Suppressor macrophage treated with lipopolysaccharide for 4 hours (primary cell): ENCODE results near the gene LCE3D.
A peak's percentile ranks its signal among the peaks of the same experiment; 100 is the strongest.
"Not testable (repeated sequence)": the region's sequence is repeated elsewhere in the genome, so short reads cannot be mapped to it uniquely, and the experiment has no call there.

Source experiments
- DNase-seq: peaks from one replicate; pipeline ENCODE4 v3.0.0-alpha.2; 2020

The LCE3D gene, protein sequence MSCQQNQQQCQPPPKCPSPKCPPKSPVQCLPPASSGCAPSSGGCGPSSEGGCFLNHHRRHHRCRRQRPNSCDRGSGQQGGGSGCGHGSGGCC

GRCh38 chr1:152580433-152580832, at the start of gene LCE3D:
LCE3D (minus strand) TSS chr1:152580516; CDS start chr1:152579936, 580 bp downstream.
- no peak for DNase-seq

DNA sequence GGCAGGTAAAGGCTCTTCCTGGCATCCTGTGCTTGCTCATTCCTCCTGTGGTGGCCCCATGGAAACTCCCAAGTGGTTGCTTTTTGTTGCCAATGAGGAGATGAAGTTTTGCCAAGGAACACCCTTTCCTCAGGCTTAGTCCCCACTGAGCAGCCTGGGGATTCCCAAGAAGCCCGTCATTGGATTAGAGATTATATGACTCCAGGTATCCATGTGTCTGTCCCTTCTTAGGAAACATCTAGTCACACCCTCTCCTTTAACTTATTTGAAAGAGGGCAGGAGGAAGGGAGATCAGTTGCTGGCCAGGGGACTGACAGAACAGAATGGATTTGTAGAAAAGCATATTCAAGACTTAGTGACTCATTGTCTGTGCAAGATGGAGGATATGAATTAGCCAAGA, 46.4 kb upstream of the LCE3D start:
- DNase-seq: no peak

GRCh38 chr1:152623203-152623844, 43.0 kb upstream of the LCE3D start:
- DNase-seq: no peak

DNA sequence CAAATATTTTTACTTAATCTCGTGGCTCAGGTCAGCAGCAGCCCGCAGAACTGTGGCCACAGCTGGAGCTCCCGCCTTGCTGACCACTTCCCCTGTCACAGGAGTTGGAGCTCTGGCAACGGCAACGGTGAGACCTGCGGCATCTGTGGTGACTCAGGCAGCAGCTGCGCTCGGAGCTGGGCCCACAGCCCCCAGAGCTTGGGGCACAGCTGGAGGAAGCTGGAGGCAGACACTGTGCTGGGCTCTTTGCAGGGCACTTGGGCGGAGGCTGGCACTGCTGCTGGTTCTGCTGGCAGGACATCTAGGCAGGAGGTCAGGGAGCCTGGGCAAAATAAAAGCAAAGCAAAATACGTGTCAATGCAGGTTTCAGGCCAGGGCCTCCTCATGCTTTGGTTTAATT, 42.5 kb upstream of the LCE3D start, which contains the start of gene LCE3A:
LCE3A (minus strand) TSS at position 301 of the 400 bp plus-strand sequence; CDS start at position 301, 0 bp downstream.
- DNase-seq: no peak

DNA sequence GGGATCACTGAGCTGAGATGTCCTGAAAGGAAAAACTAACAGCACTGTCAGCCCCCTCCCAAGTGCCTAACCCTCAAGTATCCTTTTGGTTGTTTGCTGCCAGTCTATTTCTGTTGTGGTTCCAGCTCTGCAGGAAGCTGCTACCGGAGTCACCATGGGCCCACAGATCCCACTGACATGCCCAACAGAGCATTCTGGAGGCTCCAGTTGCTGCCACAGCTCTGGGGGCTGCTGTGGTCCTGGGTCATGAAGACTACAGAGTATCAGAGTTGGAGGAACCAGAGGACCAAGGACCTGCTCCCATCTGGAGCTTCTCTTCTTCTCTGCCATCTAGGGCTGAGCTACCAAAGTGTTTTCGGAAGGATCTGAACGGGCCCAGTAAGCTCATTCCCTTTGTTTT, 41.7 kb upstream of the LCE3D start:
- no peak for DNase-seq

DNA sequence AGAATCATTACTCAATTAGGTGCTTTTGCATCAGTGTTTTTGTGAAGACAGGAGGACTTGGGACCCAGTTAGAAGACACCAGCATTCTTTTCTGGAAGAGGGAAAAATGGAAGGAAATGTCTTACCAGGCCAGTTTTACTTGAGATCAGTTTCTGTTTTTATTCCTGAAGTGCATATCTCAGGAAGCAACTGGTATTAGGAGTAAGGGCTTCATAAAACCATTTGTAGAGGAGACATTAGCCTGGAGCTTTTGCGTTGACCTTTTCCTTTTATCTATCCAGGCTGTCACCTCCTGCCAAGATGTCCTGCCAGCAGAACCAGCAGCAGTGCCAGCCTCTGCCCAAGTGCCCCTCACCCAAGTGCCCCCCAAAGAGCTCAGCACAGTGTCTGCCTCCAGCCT, 33.2 kb upstream of the LCE3D start, which contains the start of gene LCE3B:
LCE3B (plus strand) TSS at position 301 of the 400 bp plus-strand sequence; CDS start at position 301, 0 bp downstream.
- DNase-seq: no peak

- no peak for DNase-seq
These were observed 19.6 kb upstream of the LCE3D start, which contains the start of gene LCE3C for GRCh38 chr1:152599934-152600333. LCE3C (plus strand) TSS chr1:152600234; CDS start chr1:152600732, 498 bp downstream.

DNA sequence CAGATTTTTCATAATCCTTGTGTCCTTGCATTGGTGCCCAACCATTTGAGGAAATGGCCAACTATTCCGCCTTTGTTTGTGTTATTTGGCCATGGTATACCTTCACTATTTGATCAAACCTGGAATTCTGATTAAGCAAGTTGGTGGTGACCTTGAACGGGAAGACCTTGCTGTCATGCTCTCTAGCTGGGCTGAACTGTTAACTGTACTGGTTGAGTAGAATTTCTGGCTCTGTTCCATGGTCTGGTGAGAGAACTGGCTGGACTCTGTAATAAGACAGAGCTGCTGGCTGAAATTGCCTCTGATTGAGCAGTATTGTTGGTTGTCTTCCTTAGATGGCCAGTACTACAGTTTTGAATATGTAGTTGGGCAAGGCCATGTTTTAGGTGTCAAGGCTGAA, 16.7 kb upstream of the LCE3D start:
- DNase-seq: no peak

DNA sequence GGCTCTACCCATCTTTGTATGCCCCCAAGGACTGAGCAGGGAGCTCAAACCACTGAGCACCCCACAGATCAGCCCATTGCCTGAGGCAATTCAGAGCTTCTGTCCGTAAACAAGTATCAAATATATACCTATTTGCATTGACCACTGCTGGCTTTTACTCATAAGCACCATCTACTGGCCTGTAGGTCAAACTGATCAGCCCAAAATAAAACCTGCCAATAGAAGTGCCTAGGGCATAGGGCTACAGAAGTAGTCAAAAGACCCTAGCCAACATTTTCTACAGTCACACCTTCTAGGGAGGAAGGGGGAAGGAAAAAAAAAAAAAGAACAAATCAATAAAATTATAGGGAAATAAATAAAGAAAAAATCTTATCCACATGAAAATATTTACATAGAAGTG, 5.3 kb upstream of the LCE3D start:
- DNase-seq: no peak

DNA sequence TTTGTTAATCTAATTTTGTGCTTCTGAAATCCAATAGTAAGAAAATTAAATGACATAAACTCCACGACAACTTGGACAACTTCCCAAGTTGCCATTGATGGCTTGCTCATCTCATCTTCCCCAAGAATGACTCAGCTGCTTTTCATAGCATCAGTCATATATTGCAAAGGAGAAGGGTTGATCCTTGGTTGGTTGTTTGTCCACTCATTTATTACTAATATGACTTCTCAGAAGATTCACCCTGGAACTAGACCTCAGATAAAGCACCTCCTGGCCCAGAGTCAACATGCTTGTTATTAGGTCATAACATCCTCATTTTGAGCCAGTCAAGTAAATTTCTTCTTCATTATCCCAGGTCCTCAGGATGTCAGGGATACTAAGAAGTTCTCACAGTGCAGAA, 2.3 kb upstream of the LCE3D start:
- DNase-seq: no peak

DNA sequence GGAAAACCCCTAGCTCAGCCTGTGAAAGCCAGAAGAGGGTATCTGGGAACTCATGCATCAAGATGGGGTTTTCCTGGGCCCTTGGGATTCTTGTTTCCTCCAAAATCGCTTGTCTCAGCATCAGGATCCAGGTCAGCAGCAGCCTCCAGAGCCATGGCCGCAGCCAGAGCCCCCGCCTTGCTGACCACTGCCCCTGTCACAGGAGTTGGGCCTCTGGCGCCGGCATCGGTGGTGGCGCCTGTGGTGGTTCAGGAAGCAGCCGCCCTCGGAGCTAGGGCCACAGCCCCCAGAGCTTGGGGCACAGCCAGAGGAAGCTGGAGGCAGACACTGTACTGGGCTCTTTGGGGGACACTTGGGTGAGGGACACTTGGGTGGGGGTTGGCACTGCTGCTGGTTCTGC, 790 bp downstream of the LCE3D start:
- not testable (repeated sequence) for DNase-seq

GRCh38 chr1:152577168-152577567, 3.1 kb downstream of the LCE3D start:
- no peak for DNase-seq

DNA sequence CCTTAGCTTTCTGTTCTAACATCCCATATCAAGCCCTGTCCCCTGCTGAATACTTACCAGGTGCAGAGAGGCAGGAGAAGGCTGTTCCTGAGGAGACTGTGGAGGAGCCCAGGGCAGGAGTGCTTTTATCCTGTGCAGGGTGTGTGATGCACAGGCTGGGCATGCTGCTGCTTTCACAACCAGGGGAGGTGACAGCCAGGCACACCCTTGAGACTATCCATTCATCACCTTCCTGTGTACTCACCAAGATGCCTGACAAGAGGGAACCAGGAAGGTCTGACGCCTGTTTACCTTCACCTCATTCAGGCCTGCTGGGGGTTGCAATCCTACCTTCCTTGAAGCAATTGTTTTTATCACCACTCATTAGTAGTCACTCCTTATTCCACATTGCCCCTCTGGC, 13.6 kb downstream of the LCE3D start, which contains the start of gene LCE3E:
LCE3E (minus strand) TSS at position 100 of the 400 bp plus-strand sequence. CDS start 572 bp downstream, outside the sequence.
- no peak for DNase-seq

DNA sequence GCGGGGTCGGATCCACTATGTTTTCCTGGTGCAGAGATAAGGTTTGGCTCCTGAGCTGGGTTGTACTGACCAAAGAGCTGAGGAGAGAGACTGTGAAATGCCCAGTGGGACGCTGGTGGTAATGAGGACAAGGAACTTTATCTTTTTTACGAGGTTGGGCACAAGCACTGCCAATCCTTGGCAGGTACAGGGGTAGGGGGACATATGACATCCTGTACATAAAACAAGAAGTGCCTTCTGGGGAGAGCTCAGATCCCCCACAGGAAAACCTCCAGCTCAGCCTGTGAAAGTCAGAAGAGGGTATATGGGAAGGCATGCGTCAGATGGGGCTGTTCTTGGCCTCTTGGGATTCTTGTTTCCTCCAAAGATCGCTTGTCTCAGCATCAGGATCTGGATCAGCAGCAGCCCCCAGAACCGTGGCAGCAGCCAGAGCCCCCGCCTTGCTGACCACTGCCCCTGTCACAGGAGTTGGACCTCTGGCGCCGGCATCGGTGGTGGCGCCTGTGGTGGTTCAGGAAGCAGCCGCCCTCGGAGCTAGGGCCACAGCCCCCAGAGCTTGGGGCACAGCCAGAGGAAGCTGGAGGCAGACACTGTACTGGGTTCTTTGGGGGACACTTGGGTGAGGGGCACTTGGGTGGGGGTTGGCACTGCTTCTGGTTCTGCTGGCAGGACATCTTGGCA, 14.6 kb downstream of the LCE3D start:
- DNase-seq: no peak

- no peak for DNase-seq
These were observed 15.2 kb downstream of the LCE3D start for GRCh38 chr1:152565115-152565514.

DNA sequence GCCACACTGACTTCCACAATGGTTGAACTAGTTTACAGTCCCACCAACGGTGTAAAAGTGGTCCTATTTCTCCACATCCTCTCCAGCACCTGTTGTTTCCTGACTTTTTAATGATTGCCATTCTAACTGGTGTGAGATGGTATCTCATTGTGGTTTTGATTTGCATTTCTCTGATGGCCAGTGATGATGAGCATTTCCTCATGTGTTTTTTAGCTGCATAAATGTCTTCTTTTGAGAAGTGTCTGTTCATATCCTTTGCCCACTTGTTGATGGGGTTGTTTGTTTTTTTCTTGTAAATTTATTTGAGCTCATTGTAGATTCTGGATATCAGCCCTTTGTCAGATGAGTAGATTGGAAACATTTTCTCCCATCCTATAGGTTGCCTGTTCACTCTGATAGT, 32.0 kb downstream of the LCE3D start:
- not testable (repeated sequence) for DNase-seq

- peak; percentile 0 for DNase-seq
These were observed 33.6 kb downstream of the LCE3D start for GRCh38 chr1:152546704-152547103.

DNA sequence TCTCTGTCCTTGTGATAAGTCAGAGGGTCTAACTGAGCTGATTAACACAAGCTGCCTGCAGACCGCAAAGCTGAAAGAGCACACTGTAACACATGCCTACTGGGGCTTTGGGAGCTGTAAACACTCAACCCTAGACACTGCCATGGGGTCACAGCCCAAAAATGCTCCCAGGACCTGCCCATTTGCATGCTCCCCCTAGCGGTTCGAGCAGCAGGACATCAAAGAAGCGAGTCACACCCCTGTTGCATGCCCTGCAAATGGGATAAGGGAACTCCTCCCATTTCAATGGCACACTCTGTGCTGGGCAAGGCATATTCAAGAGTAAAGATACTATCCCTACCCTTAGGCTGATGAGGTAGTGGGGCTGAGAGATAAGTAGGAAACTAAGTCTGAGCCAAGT, 36.5 kb downstream of the LCE3D start:
- peak; percentile 2 for DNase-seq

- no peak for DNase-seq
These were observed 40.4 kb downstream of the LCE3D start for GRCh38 chr1:152539901-152540300.

GRCh38 chr1:152537496-152537895, 42.8 kb downstream of the LCE3D start:
- DNase-seq: no peak

DNA sequence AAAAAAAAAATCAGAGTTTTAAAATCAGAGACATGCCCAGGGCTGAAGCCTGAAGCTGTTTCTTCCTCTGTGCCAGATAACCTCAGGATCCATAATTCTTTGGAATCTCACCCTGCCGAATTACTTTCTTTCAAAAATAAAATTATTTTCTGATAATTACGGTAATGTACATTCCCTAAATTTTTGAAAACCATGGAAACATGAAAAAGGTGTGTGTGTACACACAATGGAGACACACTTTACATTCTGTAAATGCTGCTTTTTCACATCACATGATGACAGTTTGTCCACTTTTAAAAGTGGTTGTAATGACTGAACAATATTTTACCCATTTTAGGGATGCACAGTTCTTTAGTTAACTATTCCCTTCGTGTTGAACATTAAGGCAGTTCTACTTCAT, 44.5 kb downstream of the LCE3D start:
- no peak for DNase-seq

DNA sequence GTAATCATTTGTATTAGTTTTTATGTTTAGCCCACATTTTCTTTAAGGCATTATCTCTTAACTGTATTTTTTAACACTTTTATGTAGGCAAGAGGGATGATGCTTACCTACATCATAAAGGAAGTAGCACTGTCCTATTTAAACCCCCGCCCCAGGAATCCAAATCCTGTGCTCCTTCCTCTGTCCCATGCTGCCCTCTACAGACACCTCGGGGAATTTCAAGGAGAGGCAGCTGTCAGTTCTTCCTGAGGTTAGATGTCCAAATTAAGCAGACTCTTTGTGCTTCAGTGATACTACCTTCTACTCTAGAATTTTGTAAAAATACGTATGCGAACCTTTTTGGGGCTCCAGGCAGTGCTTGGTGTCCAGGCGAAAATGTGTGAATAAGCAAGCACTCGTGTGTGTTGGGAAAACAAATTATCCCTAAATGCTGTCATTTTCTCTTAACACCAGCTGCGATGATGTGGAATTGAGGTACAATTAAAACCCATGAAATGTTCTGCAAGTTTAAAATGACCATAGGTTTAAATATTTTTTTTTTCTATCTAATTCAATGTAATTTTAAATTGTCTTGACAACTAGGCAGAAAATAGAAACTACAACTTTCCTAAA, 46.9 kb downstream of the LCE3D start:
- DNase-seq: peak; percentile 67
